K562 (cell line): Measurements from ENCODE around the gene SETD5. TPM values are rescaled to one million over a fixed set of nuclear protein-coding genes. Genes with fewer than 3 reads are reported as not detected.

Source experiments
- ATAC-seq: fragments of 200-7000 bp; cut with Tn5 transposase; 3 replicates; pipeline ENCODE4 v1.9.1; 2020; ENCODE audit warnings: moderate library complexity
- BruUV-seq: library from RNA; stranded (reverse); fragments of 400-500 nt; replicated peaks from 2 replicates; lab custom pipeline; 2021; lab: Mats Ljungman, UMichigan
- CTCF ChIA-PET: fragments of 300-600 bp; formaldehyde crosslinking; extraction: SDS; loops from one replicate; lab custom pipeline; 2021; ENCODE audit warnings: low intra/inter-chr PET ratio; lab: Yijun Ruan, JAX
- POLR2A ChIA-PET: fragments of 300-600, 350-650 bp; sonication (Branson Sonifier 250); formaldehyde crosslinking; extraction: SDS; loops from one replicate; lab custom pipeline; 2021; ENCODE audit warnings: antibody characterized with exemption, inconsistent platforms; lab: Yijun Ruan, JAX
- DNase-seq, 4 experiments: peaks; one replicate each; pipeline versions ENCODE4 v3.0.0 to v3.0.0-alpha.2; 2011 to 2018; ENCODE audit warnings: low spot score in 3 of 4, mixed read lengths in 3 of 4; ENCODE audit errors: extremely low read depth in 1 of 4
- FAIRE-seq: peaks from 2 replicates; lab custom pipeline; 2011; peaks lifted over from hg19 to GRCh38; lab: Jason Lieb, UNC
- H2AFZ ChIP-seq: 2 replicates; pipeline ENCODE4 v1.6.0; 2011; ENCODE audit warnings: low read depth, low read length, control low read depth, inconsistent platforms
- H3K27ac ChIP-seq: fragments of 200-600 bp; 3 replicates; pipeline ENCODE4 v1.8.0; 2011; ENCODE audit warnings: low read depth, mild to moderate bottlenecking, control low read depth, inconsistent platforms, low read length, moderate library complexity, mixed read lengths; ENCODE audit errors: extremely low read depth
- H3K27me3 ChIP-seq, 2 experiments: fragments of 300-600 bp in 1 of 2; 2 replicates in 1 of 2; 3 replicates in 1 of 2; pipeline versions ENCODE4 v1.6.0 to v1.8.0; 2011; ENCODE audit warnings: inconsistent platforms in 2 of 2, low read length in 2 of 2, mild to moderate bottlenecking in 1 of 2, mixed read lengths in 1 of 2, moderate library complexity in 1 of 2; ENCODE audit not compliant: control insufficient read depth in 2 of 2, insufficient read depth in 2 of 2
- H3K36me3 ChIP-seq: fragments of 300-600 bp; 3 replicates; pipeline ENCODE4 v1.8.0; 2011; ENCODE audit warnings: mild to moderate bottlenecking, low read length, inconsistent platforms; ENCODE audit not compliant: control insufficient read depth, insufficient read depth
- H3K4me1 ChIP-seq, 2 experiments: fragments of 200-600 bp in 1 of 2; replicated peaks in 1 of 2; 2 replicates in 1 of 2; 3 replicates in 1 of 2; pipeline versions ENCODE4 v1.5.1 to v1.8.0; 2011; ENCODE audit warnings: inconsistent platforms in 2 of 2, low read length in 2 of 2, mild to moderate bottlenecking in 1 of 2, mixed read lengths in 1 of 2, moderate library complexity in 1 of 2; ENCODE audit not compliant: control insufficient read depth in 2 of 2, insufficient read depth in 2 of 2
- H3K4me2 ChIP-seq: 2 replicates; pipeline ENCODE4 v1.6.1; 2011; ENCODE audit warnings: low read length, control low read depth, inconsistent platforms, mixed read lengths; ENCODE audit not compliant: insufficient read depth
- H3K4me3 ChIP-seq: fragments of 200-600 bp; sonication (generic), shearing (Covaris generic); 2 replicates; pipeline ENCODE4 v1.5.1; 2016; ENCODE audit warnings: control low read depth, inconsistent platforms
- H3K79me2 ChIP-seq: fragments of 200-600 bp; 3 replicates; pipeline ENCODE4 v1.8.0; 2011; ENCODE audit warnings: low read length, inconsistent platforms; ENCODE audit not compliant: control insufficient read depth, insufficient read depth
- H3K9ac ChIP-seq, 2 experiments: 2 replicates each; pipeline versions ENCODE4 v1.6.0 to v1.6.1; 2011; ENCODE audit warnings: low read depth in 2 of 2, low read length in 2 of 2, control low read depth in 1 of 2, inconsistent platforms in 1 of 2, mild to moderate bottlenecking in 1 of 2, mixed read lengths in 1 of 2; ENCODE audit not compliant: insufficient read depth in 1 of 2
- H3K9me1 ChIP-seq: one replicate; pipeline ENCODE4 v1.6.0; 2011; ENCODE audit warnings: inconsistent platforms, mild to moderate bottlenecking, low read length, moderate library complexity; ENCODE audit not compliant: control insufficient read depth, insufficient read depth
- H3K9me3 ChIP-seq: replicated peaks from 2 replicates; pipeline ENCODE4 v1.5.1; 2011; ENCODE audit warnings: low read depth, low read length, inconsistent platforms; ENCODE audit not compliant: control insufficient read depth, insufficient read depth
- H4K20me1 ChIP-seq: replicated peaks from 2 replicates; pipeline ENCODE4 v1.6.1; 2011; ENCODE audit warnings: low read length, inconsistent platforms, mixed read lengths; ENCODE audit not compliant: control insufficient read depth, insufficient read depth
- DACH1 ChIP-seq: fragments of 450-650 bp; IDR thresholded peaks from 2 replicates; pipeline ENCODE4 v1.6.1; 2018; ENCODE audit not compliant: partially characterized antibody
- EGR1 ChIP-seq: fragments of 450-650 bp; conservative IDR thresholded peaks from 2 replicates; pipeline ENCODE4 v1.6.1; 2017; ENCODE audit warnings: mild to moderate bottlenecking
- OTX1 ChIP-seq: fragments of 450-650 bp; formaldehyde crosslinking; IDR thresholded peaks from 2 replicates; pipeline ENCODE4 v1.4.0; 2022; ENCODE audit warnings: mild to moderate bottlenecking
- POLR2B ChIP-seq: fragments of 450-650 bp; IDR thresholded peaks from 2 replicates; pipeline ENCODE4 v1.6.1; 2018; ENCODE audit warnings: low read depth; ENCODE audit not compliant: partially characterized antibody
- SMARCB1 ChIP-seq: IDR thresholded peaks from 2 replicates; pipeline ENCODE4 v1.6.1; 2011; ENCODE audit warnings: improper control_type of control experiment, low read depth; ENCODE audit not compliant: insufficient read length
- SMC3 ChIP-seq: conservative IDR thresholded peaks from 2 replicates; pipeline ENCODE4 v1.6.1; 2011; ENCODE audit warnings: low read depth, low read length, improper control_type of control experiment; ENCODE audit not compliant: insufficient read depth
- SP1 ChIP-seq: sonication (generic); formaldehyde crosslinking; IDR thresholded peaks from 2 replicates; pipeline ENCODE4 v1.8.1; 2022; ENCODE audit warnings: mild to moderate bottlenecking, missing genetic modification reagents
- TAL1 ChIP-seq: fragments of 450-650 bp; IDR thresholded peaks from 2 replicates; pipeline ENCODE4 v1.6.1; 2016; ENCODE audit warnings: mild to moderate bottlenecking
- ZNF407 ChIP-seq: fragments of 450-650 bp; IDR thresholded peaks from 2 replicates; pipeline ENCODE4 v1.6.1; 2016; ENCODE audit warnings: low read depth
- ZNF707 ChIP-seq: fragments of 250-450 bp; sonication (Bioruptor Pico); conservative IDR thresholded peaks from 2 replicates; pipeline ENCODE4 v1.8.0; 2022; ENCODE audit warnings: inconsistent platforms, mild to moderate bottlenecking, moderate library complexity
- WGBS: fragments of 100-300 bp; shearing (Covaris generic); methylation state at CpG from one replicate; pipeline ENCODE4 v1.1.6; 2016; ENCODE audit warnings: low coverage, mixed read lengths; ENCODE audit not compliant: insufficient coverage; ENCODE audit errors: missing lambda C conversion rate; 5-methylcytosine and 5-hydroxymethylcytosine counted together
- in situ Hi-C: fragments of 300-500 bp; cut with MboI; formaldehyde crosslinking; loops from 4 replicates; pipeline ENCODE4 v1.15.0; 2018; ENCODE audit warnings: inconsistent platforms, mixed read lengths
- intact Hi-C: fragments of 100-400 bp; cut with micrococcal nuclease; formaldehyde crosslinking; loops from 2 replicates; pipeline ENCODE4 v1.14.2; 2022
- polyA plus RNA-seq, 8 experiments: library from polyadenylated mRNA; depleted of rRNA in 4 of 8; stranded (reverse) in 5 of 8; unstranded in 3 of 8; fragments of >200 nt; fragmentation: Nextera tagmentation in 2 of 8; fragmentation: Illumina TruSeq in 1 of 8; extraction: Ambion mirVana in 2 of 8; extraction: Trizol in 1 of 8; gene quantifications; 2 replicates each; pipeline versions ENCODE4 v1.2.1 to v1.2.3, GENCODE V29; 2011 to 2014; ENCODE audit warnings: inconsistent platforms in 1 of 8, missing spikeins in 1 of 8
- total RNA-seq, 7 experiments: library from RNA; depleted of rRNA in 6 of 7; stranded (reverse); fragments of >200 nt in 6 of 7; fragmentation: Illumina TruSeq in 2 of 7; extraction: Trizol in 2 of 7; gene quantifications; 2 replicates each; pipeline versions ENCODE4 v1.2.1 to v1.2.3, GENCODE V29; 2011 to 2021; ENCODE audit warnings: low replicate concordance in 1 of 7
- TF ChIP-seq, protein P1 (sequence below): fragments of 450-650 bp; formaldehyde crosslinking; IDR thresholded peaks from 2 replicates; pipeline ENCODE4 v1.4.0; 2020; ENCODE audit warnings: mild to moderate bottlenecking, mixed read lengths
- TF ChIP-seq, protein P2 (sequence below): sonication (generic); formaldehyde crosslinking; IDR thresholded peaks from 2 replicates; pipeline ENCODE4 v1.8.1; 2023; ENCODE audit warnings: mild to moderate bottlenecking, missing genetic modification reagents

The SETD5 gene
- total and polyA plus RNA-seq, 9 of the 15 experiments (the other 6 are each of a cell fraction or from before 2014, with no cell fraction given): 20.8 to 135 (median 87.2) TPM

GRCh38 chr3:9396301-9396631 is 1.1 kb upstream of the SETD5 start:
- ATAC-seq: peak; percentile 72
- ChIA-PET CTCF (no interaction called here), POLR2A (interaction anchor here (0.5 to 7.7 kb wide), 40 partner anchors 8 to 1732 kb away, joined by 3 to 150 read pairs (median 4); partner anchors contain the start of genes ARPC4, BRPF1 and THUMPD3)
- BruUV-seq: no TSS peak
- Histone ChIP-seq H4K20me1 (peaks cover 44% of the 10 kb centered on the region), H3K27ac (peak overlapping the region; percentile 96), H3K27me3 (no peaks in the 10 kb centered on the region), H3K9me1 (no peaks in the 10 kb centered on the region), H3K4me2 (peak overlapping the region; percentile 83), H3K4me1 (peaks cover 0 to 27% of the 10 kb centered on the region in 2 experiments; a peak in 4 of 5 replicates), H3K4me3 (peak overlapping the region; percentile 74), H3K79me2 (peaks cover 88% of the 10 kb centered on the region), H3K9me3 (no peaks in the 10 kb centered on the region), H2AFZ (peak overlapping the region; percentile 57; the same call in 1 of the 2 replicates), H3K36me3 (peaks cover 49% of the 10 kb centered on the region), H3K9ac (peak overlapping the region; percentile 93 to 97)
- WGBS: 1% methylated on average over 21 of the region's 25 CpGs
- DNase-seq: peak; percentile 84 to 97 (median 86)
- intact Hi-C loops (loop anchor here (1.0 to 5.0 kb wide), 3 partner anchors 26 to 251 kb away; partner anchors contain the start of genes MTMR14 and THUMPD3), in situ Hi-C loops (no loop called here)
- FAIRE-seq: peak; percentile 97
- TF ChIP-seq TAL1 (no peak), POLR2B (peak; percentile 16), SMARCB1 (no peak), EGR1 (no peak), SMC3 (no peak), ZNF407 (no peak), DACH1 (no peak), ZNF707 (CRISPR knock-in tag) (no peak), SP1 (CRISPR knock-in tag) (no peak), OTX1 (CRISPR knock-in tag) (peak; percentile 88; the same call in 1 of the 2 replicates)
- TF ChIP-seq, protein P1, sequence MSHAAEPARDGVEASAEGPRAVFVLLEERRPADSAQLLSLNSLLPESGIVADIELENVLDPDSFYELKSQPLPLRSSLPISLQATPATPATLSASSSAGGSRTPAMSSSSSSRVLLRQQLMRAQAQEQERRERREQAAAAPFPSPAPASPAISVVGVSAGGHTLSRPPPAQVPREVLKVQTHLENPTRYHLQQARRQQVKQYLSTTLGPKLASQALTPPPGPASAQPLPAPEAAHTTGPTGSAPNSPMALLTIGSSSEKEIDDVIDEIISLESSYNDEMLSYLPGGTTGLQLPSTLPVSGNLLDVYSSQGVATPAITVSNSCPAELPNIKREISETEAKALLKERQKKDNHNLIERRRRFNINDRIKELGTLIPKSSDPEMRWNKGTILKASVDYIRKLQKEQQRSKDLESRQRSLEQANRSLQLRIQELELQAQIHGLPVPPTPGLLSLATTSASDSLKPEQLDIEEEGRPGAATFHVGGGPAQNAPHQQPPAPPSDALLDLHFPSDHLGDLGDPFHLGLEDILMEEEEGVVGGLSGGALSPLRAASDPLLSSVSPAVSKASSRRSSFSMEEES (CRISPR knock-in tag): no peak
- TF ChIP-seq, protein P2, sequence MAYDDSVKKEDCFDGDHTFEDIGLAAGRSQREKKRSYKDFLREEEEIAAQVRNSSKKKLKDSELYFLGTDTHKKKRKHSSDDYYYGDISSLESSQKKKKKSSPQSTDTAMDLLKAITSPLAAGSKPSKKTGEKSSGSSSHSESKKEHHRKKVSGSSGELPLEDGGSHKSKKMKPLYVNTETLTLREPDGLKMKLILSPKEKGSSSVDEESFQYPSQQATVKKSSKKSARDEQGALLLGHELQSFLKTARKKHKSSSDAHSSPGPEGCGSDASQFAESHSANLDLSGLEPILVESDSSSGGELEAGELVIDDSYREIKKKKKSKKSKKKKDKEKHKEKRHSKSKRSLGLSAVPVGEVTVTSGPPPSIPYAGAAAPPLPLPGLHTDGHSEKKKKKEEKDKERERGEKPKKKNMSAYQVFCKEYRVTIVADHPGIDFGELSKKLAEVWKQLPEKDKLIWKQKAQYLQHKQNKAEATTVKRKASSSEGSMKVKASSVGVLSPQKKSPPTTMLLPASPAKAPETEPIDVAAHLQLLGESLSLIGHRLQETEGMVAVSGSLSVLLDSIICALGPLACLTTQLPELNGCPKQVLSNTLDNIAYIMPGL (CRISPR knock-in tag): no peak; the same call in 1 of the 2 replicates
